WTC11 (cell line): ENCODE data around the gene BDH1.

Experiments
- CREB1 ChIP-seq: sonication (generic); formaldehyde crosslinking; IDR thresholded peaks from 2 replicates; pipeline ENCODE4 v1.8.0; 2023; ENCODE audit warnings: mild to moderate bottlenecking, missing genetic modification reagents
- CTCF ChIP-seq: fragments of 200-600 bp; IDR thresholded peaks from 2 replicates; pipeline ENCODE4 v1.8.0; 2022; ENCODE audit warnings: antibody characterized with exemption
- E2F4 ChIP-seq: sonication (generic); formaldehyde crosslinking; IDR thresholded peaks from 2 replicates; pipeline ENCODE4 v1.8.1; 2022; ENCODE audit warnings: low read depth, mild to moderate bottlenecking, moderate library complexity, missing genetic modification reagents, borderline replicate concordance
- ELF4 ChIP-seq: sonication (generic); formaldehyde crosslinking; IDR thresholded peaks from 2 replicates; pipeline ENCODE4 v1.8.1; 2022; ENCODE audit warnings: low read depth, mild to moderate bottlenecking, moderate library complexity, missing genetic modification reagents
- EMX1 ChIP-seq: fragments of 250-450 bp; sonication (Bioruptor Pico); IDR thresholded peaks from 2 replicates; pipeline ENCODE4 v1.8.0; 2021; ENCODE audit warnings: mild to moderate bottlenecking
- NFE2L1 ChIP-seq: sonication (generic); formaldehyde crosslinking; IDR thresholded peaks from 2 replicates; pipeline ENCODE4 v1.8.1; 2023; ENCODE audit warnings: missing genetic modification reagents
- NR2C2 ChIP-seq: sonication (generic); formaldehyde crosslinking; IDR thresholded peaks from 2 replicates; pipeline ENCODE4 v1.8.0; 2022; ENCODE audit warnings: mild to moderate bottlenecking, missing genetic modification reagents
- SP1 ChIP-seq: sonication (generic); formaldehyde crosslinking; conservative IDR thresholded peaks from 2 replicates; pipeline ENCODE4 v1.8.1; 2022; ENCODE audit warnings: missing genetic modification reagents
- ZNF121 ChIP-seq: sonication (generic); formaldehyde crosslinking; IDR thresholded peaks from 2 replicates; pipeline ENCODE4 v1.8.0; 2023; ENCODE audit warnings: missing genetic modification reagents
- ZNF263 ChIP-seq: sonication (generic); formaldehyde crosslinking; IDR thresholded peaks from 2 replicates; pipeline ENCODE4 v1.8.1; 2022; ENCODE audit warnings: low read depth, mild to moderate bottlenecking, moderate library complexity, missing genetic modification reagents

GRCh38 chr3:197464794-197465193 is 91.0 kb downstream of the BDH1 start:
- no peak for TF ChIP-seq NR2C2 (CRISPR knock-in tag)
- no peak for TF ChIP-seq CTCF
- no peak for TF ChIP-seq SP1
- no peak for TF ChIP-seq NFE2L1
- TF ChIP-seq E2F4 (CRISPR knock-in tag) = no peak
- no peak for TF ChIP-seq CREB1 (CRISPR knock-in tag)
- TF ChIP-seq ZNF121 = no peak
- no peak for TF ChIP-seq ELF4 (CRISPR knock-in tag)
- no peak for TF ChIP-seq ZNF263
- TF ChIP-seq EMX1 (CRISPR knock-in tag) = no peak
